ENCODE data around the gene TBPL1. TPM values are rescaled to one million over a fixed set of nuclear protein-coding genes. Genes with fewer than 3 reads are reported as not detected.
A peak's percentile ranks its signal among the peaks of the same experiment; 100 is the strongest.
"Not testable (repeated sequence)": the region's sequence is repeated elsewhere in the genome, so short reads cannot be mapped to it uniquely, and the experiment has no call there.

Gene TBPL1
- 10 to 100 TPM; 24.7 to 98.6 (median 56.9) TPM for total RNA-seq

- Histone ChIP-seq H3K27ac (peak within 1 kb of the TSS; percentile 86 to 92), H3K4me3 (peak within 1 kb of the TSS; percentile 70 to 93 (median 81)), H3K4me1 (replicated peaks in 1 of 2) (peaks cover 16 to 22% of the 10 kb centered on the region in 2 donors)
- in situ Hi-C loops (cut with MboI; ENCODE audit: low pct_unique_long_range_greater_than_20kb in 2 of 9, low sequenced_read_pairs in 9 of 9, unreplicated experiment in 9 of 9), result no loop called here
- ATAC-seq (replicated peaks in 6 of 8), result peak; percentile 86 to 95 (median 89)
- 0 to 8% (median 0%) methylated on average over 1 to 7 of the region's 64 CpGs; no CpG with 5 or more reads in 3 of the 10 experiments for WGBS, 10 experiments
These were observed at the start of gene TBPL1 for GRCh38 chr6:133952815-133953633. TBPL1 (plus strand) TSS chr6:133953224; CDS start chr6:133980126, 26,902 bp downstream.

- ATAC-seq (replicated peaks in 6 of 8), result no peak
- H3K4me3 ChIP-seq, result no peak overlapping the region
- no peak overlapping the region for H3K27ac ChIP-seq
- no peaks in the 10 kb centered on the region for H3K4me1 ChIP-seq (replicated peaks in 1 of 2)
- WGBS, 10 experiments, result 34 to 98% (median 78%) methylated on average over 1 to 2 of the region's 2 CpGs
- in situ Hi-C loops (cut with MboI; ENCODE audit: low pct_unique_long_range_greater_than_20kb in 2 of 9, low sequenced_read_pairs in 9 of 9, unreplicated experiment in 9 of 9), result loop anchor here in 5 of 9 experiments (25.0 kb wide), 5 partner anchors 183 to 1092 kb away; partner anchors contain the start of gene RPS12 (in 1 of the 5)
These were observed 49.2 kb upstream of the TBPL1 start for GRCh38 chr6:133903855-133904254.

GRCh38 chr6:133906050-133906449 is 47.0 kb upstream of the TBPL1 start:
- Histone ChIP-seq H3K27ac (no peak overlapping the region), H3K4me1 (replicated peaks in 1 of 2) (no peaks in the 10 kb centered on the region), H3K4me3 (no peak overlapping the region)
- 33 to 86% (median 75%) methylated on average over 1 of the region's 1 CpG; no CpG with 5 or more reads in 7 of the 10 experiments for WGBS, 10 experiments
- no peak for ATAC-seq (replicated peaks in 6 of 8)
- in situ Hi-C loops (cut with MboI; ENCODE audit: low pct_unique_long_range_greater_than_20kb in 2 of 9, low sequenced_read_pairs in 9 of 9, unreplicated experiment in 9 of 9), result loop anchor here in 5 of 9 experiments (25.0 kb wide), 5 partner anchors 181 to 1094 kb away; partner anchors contain the start of gene RPS12 (in 1 of the 5)

GRCh38 chr6:133916650-133917151 is 36.3 kb upstream of the TBPL1 start:
- no peak overlapping the region for H3K27ac ChIP-seq
- peak; percentile 86 to 97 (median 95) for ATAC-seq (replicated peaks in 6 of 8)
- peaks cover 4 to 6% of the 10 kb centered on the region in 2 donors for H3K4me1 ChIP-seq (replicated peaks in 1 of 2)
- in situ Hi-C loops (cut with MboI; ENCODE audit: low pct_unique_long_range_greater_than_20kb in 2 of 9, low sequenced_read_pairs in 9 of 9, unreplicated experiment in 9 of 9), result loop anchor here in 7 of 9 experiments (5.0 to 25.0 kb wide), 7 partner anchors 171 to 1104 kb away; partner anchors contain the start of gene RPS12 (in 1 of the 7)
- WGBS, 10 experiments, result 0 to 20% (median 2%) methylated on average over 1 to 8 of the region's 8 CpGs; no CpG with 5 or more reads in 2 of the 10 experiments
- no peak overlapping the region for H3K4me3 ChIP-seq

- in situ Hi-C loops (cut with MboI; ENCODE audit: low pct_unique_long_range_greater_than_20kb in 2 of 9, low sequenced_read_pairs in 9 of 9, unreplicated experiment in 9 of 9), result loop anchor here in 7 of 9 experiments (5.0 to 25.0 kb wide), 7 partner anchors 170 to 1105 kb away; partner anchors contain the start of gene RPS12 (in 1 of the 7)
- no peak overlapping the region for H3K27ac ChIP-seq
- no peak overlapping the region for H3K4me3 ChIP-seq
- peaks cover 4 to 6% of the 10 kb centered on the region in 2 donors for H3K4me1 ChIP-seq (replicated peaks in 1 of 2)
- no peak for ATAC-seq (replicated peaks in 6 of 8)
- WGBS, 10 experiments, result 80 to 100% (median 92%) methylated on average over 2 to 4 of the region's 4 CpGs; no CpG with 5 or more reads in 1 of the 10 experiments
These were observed 35.2 kb upstream of the TBPL1 start for GRCh38 chr6:133917781-133918180.

- no peak for ATAC-seq (replicated peaks in 6 of 8)
- in situ Hi-C loops (cut with MboI; ENCODE audit: low pct_unique_long_range_greater_than_20kb in 2 of 9, low sequenced_read_pairs in 9 of 9, unreplicated experiment in 9 of 9), result loop anchor here in 7 of 9 experiments (5.0 to 25.0 kb wide), 7 partner anchors 169 to 1106 kb away; partner anchors contain the start of gene RPS12 (in 1 of the 7)
- H3K4me1 ChIP-seq (replicated peaks in 1 of 2), result peaks cover 4 to 6% of the 10 kb centered on the region in 2 donors
- no peak overlapping the region for H3K4me3 ChIP-seq
- 17 to 100% (median 90%) methylated on average over 1 to 2 of the region's 2 CpGs; no CpG with 5 or more reads in 3 of the 10 experiments for WGBS, 10 experiments
- no peak overlapping the region for H3K27ac ChIP-seq
These were observed 34.7 kb upstream of the TBPL1 start for GRCh38 chr6:133918208-133918930.

- no peak overlapping the region for H3K27ac ChIP-seq
- H3K4me3 ChIP-seq, result no peak overlapping the region
- in situ Hi-C loops (cut with MboI; ENCODE audit: low pct_unique_long_range_greater_than_20kb in 2 of 9, low sequenced_read_pairs in 9 of 9, unreplicated experiment in 9 of 9), result loop anchor here in 7 of 9 experiments (5.0 to 25.0 kb wide), 7 partner anchors 168 to 1107 kb away; partner anchors contain the start of gene RPS12 (in 1 of the 7)
- H3K4me1 ChIP-seq (replicated peaks in 1 of 2), result peaks cover 4 to 6% of the 10 kb centered on the region in 2 donors
- ATAC-seq (replicated peaks in 6 of 8), result no peak
- 63 to 100% (median 86%) methylated on average over 1 to 5 of the region's 5 CpGs for WGBS, 10 experiments
These were observed 33.7 kb upstream of the TBPL1 start for GRCh38 chr6:133919362-133919761.

GRCh38 chr6:133921249-133921859 is 31.7 kb upstream of the TBPL1 start:
- 0 to 50% (median 12%) methylated on average over 1 to 6 of the region's 6 CpGs for WGBS, 10 experiments
- Histone ChIP-seq H3K27ac (no peak overlapping the region), H3K4me3 (no peak overlapping the region), H3K4me1 (replicated peaks in 1 of 2) (peaks cover 4 to 6% of the 10 kb centered on the region in 2 donors)
- in situ Hi-C loops (cut with MboI; ENCODE audit: low pct_unique_long_range_greater_than_20kb in 2 of 9, low sequenced_read_pairs in 9 of 9, unreplicated experiment in 9 of 9), result loop anchor here (10.0 to 25.0 kb wide), 6 partner anchors 166 to 1109 kb away; partner anchors contain the start of gene RPS12 (in 1 of the 9)
- ATAC-seq (replicated peaks in 6 of 8), result peak; percentile 48 to 80 (median 61)

- Histone ChIP-seq H3K4me3 (no peak overlapping the region), H3K4me1 (replicated peaks in 1 of 2) (no peaks in the 10 kb centered on the region), H3K27ac (no peak overlapping the region)
- in situ Hi-C loops (cut with MboI; ENCODE audit: low pct_unique_long_range_greater_than_20kb in 2 of 9, low sequenced_read_pairs in 9 of 9, unreplicated experiment in 9 of 9), result loop anchor here (10.0 to 25.0 kb wide), 6 partner anchors 163 to 1112 kb away; partner anchors contain the start of gene RPS12 (in 1 of the 9)
- WGBS, 10 experiments, result 5 to 61% (median 32%) methylated on average over 3 to 6 of the region's 6 CpGs
- peak; percentile 93 to 98 (median 96) for ATAC-seq (replicated peaks in 6 of 8)
These were observed 29.0 kb upstream of the TBPL1 start for GRCh38 chr6:133923938-133924593.

GRCh38 chr6:133931221-133931620 is 21.8 kb upstream of the TBPL1 start:
- not testable (repeated sequence) for H3K4me1 ChIP-seq (replicated peaks in 1 of 2); ATAC-seq (replicated peaks in 6 of 8); H3K4me3 ChIP-seq; H3K27ac ChIP-seq
- 33 to 87% (median 80%) methylated on average over 1 to 6 of the region's 6 CpGs; no CpG with 5 or more reads in 5 of the 10 experiments for WGBS, 10 experiments
- in situ Hi-C loops (cut with MboI; ENCODE audit: low pct_unique_long_range_greater_than_20kb in 2 of 9, low sequenced_read_pairs in 9 of 9, unreplicated experiment in 9 of 9), result loop anchor here in 1 of 9 experiments (25.0 kb wide), 1 partner anchor 156 kb away; no protein-coding TSS in a partner anchor

GRCh38 chr6:133936352-133936751 is 16.7 kb upstream of the TBPL1 start:
- not testable (repeated sequence) for ATAC-seq (replicated peaks in 6 of 8); H3K4me3 ChIP-seq; H3K4me1 ChIP-seq (replicated peaks in 1 of 2); H3K27ac ChIP-seq
- 60 to 100% (median 89%) methylated on average over 1 to 3 of the region's 3 CpGs; no CpG with 5 or more reads in 7 of the 10 experiments for WGBS, 10 experiments
- in situ Hi-C loops (cut with MboI; ENCODE audit: low pct_unique_long_range_greater_than_20kb in 2 of 9, low sequenced_read_pairs in 9 of 9, unreplicated experiment in 9 of 9), result loop anchor here in 1 of 9 experiments (25.0 kb wide), 1 partner anchor 151 kb away; no protein-coding TSS in a partner anchor

Data from motor neuron (in vitro differentiated cells).